Fibroblast of pulmonary artery (primary cell): ENCODE measurements around the gene CAMKK2.

Experiments used
- DNase-seq: peaks from one replicate; pipeline ENCODE4 v3.0.0-alpha.2; 2010; ENCODE audit warnings: low read depth
- H3K4me3 ChIP-seq: replicated peaks from 2 replicates; pipeline ENCODE4 v1.5.1; 2011; ENCODE audit warnings: low read depth, mild to moderate bottlenecking, control low read depth, low read length, moderate library complexity
- CTCF ChIP-seq: IDR thresholded peaks from 2 replicates; pipeline ENCODE4 v1.5.1; 2011; ENCODE audit warnings: mild to moderate bottlenecking, control low read depth, low read length, inconsistent platforms; ENCODE audit errors: missing control alignments

The CAMKK2 gene

GRCh38 chr12:121224591-121224990 lies 71.9 kb downstream of the CAMKK2 start:
- no peak for DNase-seq
- TF ChIP-seq CTCF = no peak
- no peak overlapping the region for H3K4me3 ChIP-seq

GRCh38 chr12:121223292-121224285 lies 72.9 kb downstream of the CAMKK2 start:
- no peak for DNase-seq
- peak; percentile 14 for TF ChIP-seq CTCF

GRCh38 chr12:121222847-121223246 lies 73.7 kb downstream of the CAMKK2 start:
- no peak for DNase-seq
- no peak for TF ChIP-seq CTCF
- no peak overlapping the region for H3K4me3 ChIP-seq

More at GRCh38 chr12:121223292-121224285, 72.9 kb downstream of the CAMKK2 start:
- no peak overlapping the region for H3K4me3 ChIP-seq

GRCh38 chr12:121219353-121219986 lies 77.0 kb downstream of the CAMKK2 start:
- no peak for TF ChIP-seq CTCF
- no peak for DNase-seq
- no peak overlapping the region for H3K4me3 ChIP-seq

- no peak for DNase-seq
- H3K4me3 ChIP-seq = no peak overlapping the region
- TF ChIP-seq CTCF = no peak
Measured at GRCh38 chr12:121218588-121219352, 77.7 kb downstream of the CAMKK2 start.

- no peak overlapping the region for H3K4me3 ChIP-seq
- no peak for TF ChIP-seq CTCF
- DNase-seq = no peak
Measured at GRCh38 chr12:121217761-121218160, 78.7 kb downstream of the CAMKK2 start.
